ENCODE data around the gene CRNN. TPM values are rescaled to one million over a fixed set of nuclear protein-coding genes. Genes with fewer than 3 reads are reported as not detected.

CRNN gene
- not detected for total RNA-seq

- DNase-seq (ENCODE audit: low read depth in 2 of 3, low spot score in 2 of 3): no peak
Observed at GRCh38 chr1:152413909-152414308, at the start of gene CRNN. TSS of gene CRNN (minus strand) at chr1:152414263. CDS start at chr1:152412233, 2,030 bp downstream.

- DNase-seq (ENCODE audit: low read depth in 2 of 3, low spot score in 2 of 3): no peak
Observed at GRCh38 chr1:152462636-152463035, 48.6 kb upstream of the CRNN start.

DNA sequence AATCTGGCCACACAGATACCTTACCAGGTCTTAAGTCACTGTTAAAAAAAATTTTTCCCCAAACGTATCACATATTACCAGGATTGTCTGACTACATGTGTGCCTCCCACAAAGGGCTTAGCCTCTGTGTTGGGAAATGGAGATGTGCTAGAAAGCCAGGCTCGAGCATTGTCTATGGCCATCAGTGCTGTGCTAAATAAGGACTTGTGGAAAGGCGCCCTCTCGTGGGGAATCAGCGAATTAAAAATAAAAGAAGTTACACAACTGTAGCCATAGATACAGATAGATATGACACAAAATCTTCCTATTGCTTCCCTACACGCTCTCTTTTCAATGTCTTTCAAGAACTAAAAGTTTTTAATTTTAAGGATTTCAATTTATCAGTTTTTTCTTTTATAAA is 47.5 kb upstream of the CRNN start:
- peak; percentile 40 to 80 (median 68) for DNase-seq (ENCODE audit: low read depth in 2 of 3, low spot score in 2 of 3)

- no peak for DNase-seq (ENCODE audit: low read depth in 2 of 3, low spot score in 2 of 3)
Observed at GRCh38 chr1:152460529-152460899, 46.5 kb upstream of the CRNN start.

DNA sequence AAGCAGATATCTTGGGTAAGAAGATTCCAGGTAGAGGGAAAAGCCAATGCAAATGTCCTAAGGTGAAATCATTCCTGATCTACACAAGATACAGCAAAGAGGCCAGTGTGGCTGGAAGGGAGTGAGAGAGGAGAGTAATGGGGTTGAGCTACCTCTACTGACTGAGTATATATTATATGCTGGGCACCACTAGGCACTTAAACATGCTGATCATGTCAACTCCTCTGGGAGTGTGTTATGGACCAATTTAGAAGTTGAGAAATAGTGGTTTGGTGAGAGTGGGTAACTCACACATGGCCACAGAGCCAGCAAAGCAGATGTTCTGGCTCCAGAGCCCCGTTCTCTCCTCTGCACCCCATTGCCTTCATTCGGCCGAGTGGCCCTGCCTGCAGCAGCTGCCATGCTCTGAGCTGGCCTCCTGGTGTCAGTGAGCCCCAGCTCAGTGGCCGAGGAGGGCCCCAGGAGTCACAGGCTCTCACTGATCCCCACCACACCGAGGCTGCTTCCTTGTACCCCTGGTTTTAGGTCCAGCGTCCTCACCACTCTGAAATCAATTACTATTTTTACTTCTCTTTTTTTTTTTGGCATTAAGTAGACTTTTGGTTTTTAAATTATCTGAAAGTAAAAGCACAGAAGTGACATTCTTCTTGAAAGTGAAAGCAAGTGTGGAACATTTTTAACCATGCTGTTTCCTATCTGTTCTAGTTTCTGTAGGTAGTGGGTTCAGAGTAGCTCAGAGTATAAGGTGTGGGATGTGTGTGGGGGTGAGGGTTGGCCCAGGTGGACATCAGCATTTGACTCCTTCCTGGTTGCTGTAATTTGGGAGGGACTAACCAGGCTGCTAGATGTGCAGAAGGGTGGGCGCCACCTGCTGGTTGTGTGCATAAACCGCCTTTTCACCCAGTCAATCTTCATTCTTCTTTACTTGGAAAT is 45.8 kb upstream of the CRNN start:
- peak; percentile 52 to 82 (median 78) for DNase-seq (ENCODE audit: low read depth in 2 of 3, low spot score in 2 of 3)

GRCh38 chr1:152458384-152459185 is 44.5 kb upstream of the CRNN start:
- DNase-seq (ENCODE audit: low read depth in 2 of 3, low spot score in 2 of 3): peak; percentile 59 to 92 (median 81)

DNA sequence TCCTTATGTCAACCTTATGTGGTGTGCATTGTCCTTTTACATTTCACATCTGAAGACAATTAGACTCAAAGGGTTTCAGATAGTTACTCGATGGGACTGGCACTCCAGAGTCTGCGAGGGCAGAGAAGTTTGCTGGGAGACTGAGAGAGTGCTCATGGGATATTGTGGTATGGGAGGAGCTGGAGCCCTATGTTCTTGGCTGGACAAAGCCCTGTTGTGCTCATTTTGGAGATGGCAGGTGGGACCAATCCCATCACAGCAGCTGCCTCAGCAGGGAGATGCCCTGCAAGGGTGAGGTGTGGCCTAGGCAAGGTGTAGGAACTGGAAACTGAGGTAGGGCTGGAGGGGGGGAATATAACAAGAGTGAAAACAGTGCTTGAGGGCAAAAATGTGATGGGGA is 43.5 kb upstream of the CRNN start:
- DNase-seq (ENCODE audit: low read depth in 2 of 3, low spot score in 2 of 3): no peak

DNA sequence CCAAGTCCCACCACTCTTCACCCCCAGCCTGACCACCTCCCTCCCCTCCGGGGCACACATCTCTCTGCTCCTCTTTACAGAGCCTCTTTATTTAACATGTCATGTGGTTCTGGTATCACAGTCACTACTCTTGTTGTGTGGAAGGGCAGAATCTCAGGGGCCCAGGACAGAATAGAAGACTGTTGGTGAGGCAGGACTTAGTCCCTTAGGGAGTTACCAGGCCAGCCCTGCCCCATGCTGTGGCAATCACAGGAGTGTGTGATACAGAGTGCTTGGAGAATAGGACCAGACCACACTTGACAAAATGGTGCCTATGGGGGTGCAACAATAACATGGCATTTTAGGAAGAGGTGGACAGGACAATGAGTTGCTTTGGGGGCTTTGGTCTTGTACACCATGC is 43.0 kb upstream of the CRNN start:
- no peak for DNase-seq (ENCODE audit: low read depth in 2 of 3, low spot score in 2 of 3)

DNA sequence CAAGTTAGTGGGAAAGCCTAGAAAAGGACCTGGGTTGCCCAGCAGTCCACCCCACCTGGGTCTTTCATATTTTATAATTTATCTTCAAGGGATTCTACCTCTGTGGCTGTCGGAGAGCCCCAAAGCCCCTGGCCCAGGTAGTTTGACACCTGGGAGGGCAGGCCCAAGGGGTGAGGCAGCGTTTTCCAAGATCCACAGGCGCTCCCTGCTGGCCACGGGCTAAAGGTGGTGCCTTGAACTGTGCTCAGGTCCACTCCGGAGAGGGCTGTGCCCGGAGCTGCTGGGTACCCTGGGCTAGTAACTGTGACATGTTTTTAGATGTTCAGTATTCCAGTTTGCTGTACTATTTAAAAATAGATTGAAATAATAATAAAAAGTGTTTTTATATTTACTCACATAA is 37.2 kb upstream of the CRNN start:
- DNase-seq (ENCODE audit: low read depth in 2 of 3, low spot score in 2 of 3): no peak

DNA sequence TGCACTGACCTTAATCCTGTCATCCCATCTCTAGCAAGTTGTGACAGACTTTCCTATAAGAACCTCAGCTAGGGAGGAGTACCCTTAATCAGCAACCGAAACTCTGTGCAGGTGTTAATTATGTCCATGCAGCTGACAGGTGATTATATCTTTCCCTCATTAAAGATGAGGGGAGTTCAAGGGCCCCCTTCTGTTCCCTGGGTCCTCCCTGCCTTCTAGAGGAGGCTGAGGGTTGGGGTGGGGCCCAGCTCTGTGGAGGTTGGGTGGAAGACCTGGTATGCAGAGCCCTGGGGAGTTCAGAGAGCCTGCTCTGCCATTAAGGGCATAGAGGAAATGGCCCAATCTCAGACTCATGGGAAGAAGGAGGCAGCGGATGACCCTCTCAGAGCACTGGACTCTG is 35.6 kb upstream of the CRNN start:
- DNase-seq (ENCODE audit: low read depth in 2 of 3, low spot score in 2 of 3): no peak

DNA sequence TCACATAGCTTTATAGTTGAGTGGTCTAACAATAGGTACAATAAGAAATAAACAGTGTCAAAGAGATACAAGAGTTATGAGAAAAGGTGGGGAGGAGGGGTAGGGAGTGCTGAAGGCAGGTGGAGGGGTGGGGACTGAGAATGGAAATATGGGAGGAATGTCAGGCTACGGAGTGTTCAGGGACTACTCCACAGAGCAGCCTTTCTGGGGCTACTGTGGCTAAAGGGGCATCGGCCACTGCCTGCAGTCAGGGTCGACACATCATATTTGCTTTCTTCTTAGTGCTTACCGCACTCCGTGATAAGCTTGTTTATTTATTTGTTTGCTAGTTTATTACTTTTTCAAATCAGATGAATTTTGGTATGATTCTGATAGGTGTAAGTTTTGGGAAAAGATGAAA is 34.4 kb upstream of the CRNN start:
- no peak for DNase-seq (ENCODE audit: low read depth in 2 of 3, low spot score in 2 of 3)

GRCh38 chr1:152448095-152448494 is 34.0 kb upstream of the CRNN start:
- DNase-seq (ENCODE audit: low read depth in 2 of 3, low spot score in 2 of 3): no peak

GRCh38 chr1:152447484-152447883 is 33.4 kb upstream of the CRNN start:
- DNase-seq (ENCODE audit: low read depth in 2 of 3, low spot score in 2 of 3): no peak

- no peak for DNase-seq (ENCODE audit: low read depth in 2 of 3, low spot score in 2 of 3)
Observed at GRCh38 chr1:152444045-152444444, 30.0 kb upstream of the CRNN start.

DNA sequence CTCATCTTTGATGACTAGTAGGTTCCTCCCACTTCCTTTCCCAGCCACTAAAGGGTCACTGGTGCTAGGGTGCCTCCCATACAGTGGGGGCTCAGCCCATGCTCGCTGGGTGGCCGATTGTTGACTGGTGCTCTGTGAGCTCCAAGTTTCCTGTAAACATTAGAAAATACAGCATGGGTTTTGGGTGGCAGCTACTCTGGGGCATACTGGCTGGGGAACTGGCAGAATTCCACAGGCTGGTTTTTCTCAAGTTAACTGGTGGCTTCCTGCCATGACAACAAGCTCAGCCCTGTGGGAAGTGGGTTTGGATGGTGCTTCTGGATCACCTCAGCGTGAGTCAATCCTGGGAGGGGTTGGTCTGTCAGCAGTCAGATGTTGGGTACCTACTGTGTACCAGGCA is 28.7 kb upstream of the CRNN start:
- DNase-seq (ENCODE audit: low read depth in 2 of 3, low spot score in 2 of 3): no peak

DNA sequence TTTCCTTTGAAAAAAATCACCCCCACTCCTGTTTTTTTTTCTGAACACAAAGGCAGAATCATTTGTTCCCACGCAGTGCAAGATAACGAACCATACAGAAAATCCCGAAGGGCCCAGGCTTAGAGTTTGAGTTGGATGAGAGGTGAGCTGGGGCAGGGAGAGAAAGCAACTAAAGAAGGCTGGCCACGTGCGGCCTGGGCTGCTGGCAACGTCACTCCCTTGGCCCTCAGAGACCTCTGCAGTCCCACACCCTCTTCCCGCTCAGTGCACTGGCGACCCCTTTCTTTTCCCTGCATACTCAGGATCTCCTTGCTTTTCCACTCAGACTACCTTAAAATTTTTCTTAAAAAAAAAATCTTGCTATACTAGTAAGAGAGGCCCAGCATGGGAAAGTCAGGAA is 28.2 kb upstream of the CRNN start:
- DNase-seq (ENCODE audit: low read depth in 2 of 3, low spot score in 2 of 3): no peak

GRCh38 chr1:152441756-152442155 is 27.7 kb upstream of the CRNN start:
- no peak for DNase-seq (ENCODE audit: low read depth in 2 of 3, low spot score in 2 of 3)

GRCh38 chr1:152440635-152441471 is 26.8 kb upstream of the CRNN start:
- DNase-seq (ENCODE audit: low read depth in 2 of 3, low spot score in 2 of 3): peak in 2 of 3 donors; percentile 66 to 82

DNA sequence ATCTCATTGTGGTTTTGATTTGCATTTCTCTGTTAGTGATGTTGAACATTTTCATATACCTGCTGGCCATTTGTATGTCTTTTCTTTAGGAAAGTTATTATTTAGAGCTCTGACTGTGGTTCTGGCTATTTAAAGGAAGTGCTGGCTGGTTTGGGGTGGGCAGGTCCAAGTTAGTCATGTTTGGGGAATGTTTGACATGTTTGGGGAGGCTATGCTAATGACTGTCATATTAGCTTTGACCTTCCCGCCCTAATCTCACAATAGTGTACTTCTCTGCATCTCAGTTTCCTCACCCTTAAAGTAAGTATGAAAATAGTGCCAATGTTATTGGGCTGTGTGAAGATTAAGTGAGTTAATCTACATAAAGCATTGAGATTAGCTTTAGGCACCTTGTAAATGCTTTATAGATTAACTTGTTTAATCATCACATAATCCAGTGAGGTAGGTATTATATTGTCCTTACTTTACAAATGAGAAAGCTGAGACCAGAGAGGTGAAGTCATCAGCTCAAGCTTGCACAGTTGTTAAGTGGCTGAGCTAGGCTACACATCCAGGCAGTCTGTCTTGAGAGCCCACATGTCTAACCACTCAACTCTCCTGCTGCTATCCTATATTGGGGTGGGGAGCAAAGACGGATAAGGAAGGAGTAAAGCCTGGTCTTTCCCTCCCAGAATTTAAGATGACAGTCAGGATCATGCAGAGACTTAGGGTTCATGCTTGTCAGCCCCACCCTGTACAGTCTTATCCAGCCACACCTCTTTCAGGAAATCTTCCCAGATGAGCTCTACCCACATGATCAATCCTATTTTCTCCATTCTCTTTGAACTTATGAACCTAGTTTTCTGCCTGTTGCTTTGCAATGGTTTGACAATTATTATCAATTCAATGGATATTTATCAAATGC is 22.8 kb upstream of the CRNN start:
- no peak for DNase-seq (ENCODE audit: low read depth in 2 of 3, low spot score in 2 of 3)

DNA sequence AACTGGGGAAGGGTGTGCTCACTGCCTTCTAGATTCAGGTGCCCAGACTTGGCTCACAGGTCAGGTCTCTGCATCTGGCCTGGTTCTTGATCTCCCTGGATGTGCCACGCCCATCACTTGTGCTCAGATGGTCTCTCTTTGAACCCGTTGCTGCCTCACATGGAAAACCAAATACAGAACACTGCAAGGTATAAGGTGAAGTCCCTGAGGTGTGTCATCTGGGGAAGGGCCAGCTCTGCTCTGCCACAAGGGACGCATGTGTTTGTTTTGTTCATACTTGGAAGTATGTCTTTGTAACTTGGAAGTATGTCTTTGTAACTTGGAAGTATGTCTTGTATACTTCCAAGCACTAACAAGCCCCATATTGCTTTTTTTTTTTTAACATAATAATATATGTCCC is 13.4 kb upstream of the CRNN start:
- DNase-seq (ENCODE audit: low read depth in 2 of 3, low spot score in 2 of 3): no peak

Measured in hematopoietic multipotent progenitor cell (in vitro differentiated cells).